Measurements from ENCODE around the gene KCMF1.

The KCMF1 gene

GRCh38 chr2:84939426-84940087 is 31.4 kb upstream of the KCMF1 start:
- no peaks in the 10 kb centered on the region for H3K9me3 ChIP-seq (replicated peaks in 1 of 2; ENCODE audit: control insufficient read depth in 2 of 2, insufficient read depth in 1 of 2, low read depth in 1 of 2, low read length in 2 of 2)
- WGBS, 2 donors (ENCODE audit: extremely low coverage in 2 of 2, insufficient read length in 2 of 2, insufficient replicate concordance in 1 of 2), result no CpG with 5 or more reads among the region's 9 CpGs

GRCh38 chr2:84940088-84940470 is 30.9 kb upstream of the KCMF1 start:
- H3K79me1 ChIP-seq (ENCODE audit: low read depth, low read length), result no peaks in the 10 kb centered on the region
- no peak overlapping the region for H2BK5ac ChIP-seq (ENCODE audit: low read length)
- no peak overlapping the region for H3K4me2 ChIP-seq (ENCODE audit: insufficient read depth, low read length, poor library complexity, severe bottlenecking)
- H3K18ac ChIP-seq (ENCODE audit: low read length), result no peak overlapping the region
- H3K23ac ChIP-seq (ENCODE audit: low read depth, low read length, poor library complexity), result no peak overlapping the region
- no peaks in the 10 kb centered on the region for H3K27me3 ChIP-seq (ENCODE audit: control insufficient read depth in 3 of 3, insufficient read depth in 3 of 3, low read depth in 1 of 3, low read length in 3 of 3)
- no peak overlapping the region for H4K91ac ChIP-seq (ENCODE audit: low read depth, low read length, poor library complexity)
- H3K14ac ChIP-seq (ENCODE audit: low read length), result no peak overlapping the region
- H2BK120ac ChIP-seq (ENCODE audit: low read depth, low read length), result no peak overlapping the region
- H3K9ac ChIP-seq (ENCODE audit: low read depth, low read length, poor library complexity), result no peak overlapping the region
- H3K4me3 ChIP-seq (ENCODE audit: low read length in 2 of 2), result no peak overlapping the region
- no peak overlapping the region for H2BK15ac ChIP-seq (ENCODE audit: low read length)
- no CpG with 5 or more reads among the region's 3 CpGs for WGBS, 2 donors (ENCODE audit: extremely low coverage in 2 of 2, insufficient read length in 2 of 2, insufficient replicate concordance in 1 of 2)
- H4K8ac ChIP-seq (ENCODE audit: low read depth, low read length), result no peak overlapping the region
- H3K36me3 ChIP-seq (replicated peaks in 1 of 2; ENCODE audit: control insufficient read depth in 2 of 2, insufficient read depth in 2 of 2, low read length in 2 of 2), result no peaks in the 10 kb centered on the region
- H3K4me1 ChIP-seq (ENCODE audit: control insufficient read depth in 2 of 2, insufficient read depth in 1 of 2, low read depth in 1 of 2, low read length in 2 of 2), result peaks cover 0 to 3% of the 10 kb centered on the region in 2 donors
- H2AFZ ChIP-seq (ENCODE audit: low read length), result no peak overlapping the region
- no peaks in the 10 kb centered on the region for H3K9me3 ChIP-seq (replicated peaks in 1 of 2; ENCODE audit: control insufficient read depth in 2 of 2, insufficient read depth in 1 of 2, low read depth in 1 of 2, low read length in 2 of 2)
- H2BK12ac ChIP-seq (ENCODE audit: low read length), result no peak overlapping the region
- H3K4ac ChIP-seq (ENCODE audit: low read length), result no peak overlapping the region
- no peak overlapping the region for H3K27ac ChIP-seq (replicated peaks; ENCODE audit: low read length)
- no peak for DNase-seq (ENCODE audit: low spot score)
- H2AK5ac ChIP-seq (ENCODE audit: low read depth, low read length), result no peak overlapping the region

More at GRCh38 chr2:84939426-84940087, 31.4 kb upstream of the KCMF1 start:
- Histone ChIP-seq H3K23ac (ENCODE audit: low read depth, low read length, poor library complexity) (no peak overlapping the region), H4K8ac (ENCODE audit: low read depth, low read length) (no peak overlapping the region), H2AK5ac (ENCODE audit: low read depth, low read length) (no peak overlapping the region), H3K4me2 (ENCODE audit: insufficient read depth, low read length, poor library complexity, severe bottlenecking) (no peak overlapping the region), H2AFZ (ENCODE audit: low read length) (no peak overlapping the region), H3K9ac (ENCODE audit: low read depth, low read length, poor library complexity) (no peak overlapping the region), H2BK5ac (ENCODE audit: low read length) (no peak overlapping the region), H3K27me3 (ENCODE audit: control insufficient read depth in 3 of 3, insufficient read depth in 3 of 3, low read depth in 1 of 3, low read length in 3 of 3) (no peaks in the 10 kb centered on the region), H3K18ac (ENCODE audit: low read length) (no peak overlapping the region), H3K4me3 (ENCODE audit: low read length in 2 of 2) (no peak overlapping the region), H2BK12ac (ENCODE audit: low read length) (no peak overlapping the region), H3K4me1 (ENCODE audit: control insufficient read depth in 2 of 2, insufficient read depth in 1 of 2, low read depth in 1 of 2, low read length in 2 of 2) (peaks cover 0 to 3% of the 10 kb centered on the region in 2 donors), H3K27ac (replicated peaks; ENCODE audit: low read length) (no peak overlapping the region), H3K4ac (ENCODE audit: low read length) (no peak overlapping the region), H3K14ac (ENCODE audit: low read length) (no peak overlapping the region), H2BK120ac (ENCODE audit: low read depth, low read length) (no peak overlapping the region), H3K79me1 (ENCODE audit: low read depth, low read length) (no peaks in the 10 kb centered on the region), H2BK15ac (ENCODE audit: low read length) (no peak overlapping the region), H4K91ac (ENCODE audit: low read depth, low read length, poor library complexity) (no peak overlapping the region), H3K36me3 (replicated peaks in 1 of 2; ENCODE audit: control insufficient read depth in 2 of 2, insufficient read depth in 2 of 2, low read length in 2 of 2) (no peaks in the 10 kb centered on the region)
- DNase-seq (ENCODE audit: low spot score), result no peak

GRCh38 chr2:84940831-84941412 is 30.0 kb upstream of the KCMF1 start:
- DNase-seq (ENCODE audit: low spot score), result no peak
- H2BK5ac ChIP-seq (ENCODE audit: low read length), result no peak overlapping the region
- H3K4me1 ChIP-seq (ENCODE audit: control insufficient read depth in 2 of 2, insufficient read depth in 1 of 2, low read depth in 1 of 2, low read length in 2 of 2), result peaks cover 0 to 3% of the 10 kb centered on the region in 2 donors
- no peak overlapping the region for H3K9ac ChIP-seq (ENCODE audit: low read depth, low read length, poor library complexity)
- H3K4me2 ChIP-seq (ENCODE audit: insufficient read depth, low read length, poor library complexity, severe bottlenecking), result no peak overlapping the region
- H2AK5ac ChIP-seq (ENCODE audit: low read depth, low read length), result no peak overlapping the region
- H3K79me1 ChIP-seq (ENCODE audit: low read depth, low read length), result no peaks in the 10 kb centered on the region
- H3K9me3 ChIP-seq (replicated peaks in 1 of 2; ENCODE audit: control insufficient read depth in 2 of 2, insufficient read depth in 1 of 2, low read depth in 1 of 2, low read length in 2 of 2), result no peaks in the 10 kb centered on the region
- no peaks in the 10 kb centered on the region for H3K36me3 ChIP-seq (replicated peaks in 1 of 2; ENCODE audit: control insufficient read depth in 2 of 2, insufficient read depth in 2 of 2, low read length in 2 of 2)
- H3K4ac ChIP-seq (ENCODE audit: low read length), result no peak overlapping the region
- H2BK120ac ChIP-seq (ENCODE audit: low read depth, low read length), result no peak overlapping the region
- H4K8ac ChIP-seq (ENCODE audit: low read depth, low read length), result no peak overlapping the region
- H2AFZ ChIP-seq (ENCODE audit: low read length), result no peak overlapping the region
- H3K23ac ChIP-seq (ENCODE audit: low read depth, low read length, poor library complexity), result no peak overlapping the region
- no peak overlapping the region for H3K14ac ChIP-seq (ENCODE audit: low read length)
- H2BK12ac ChIP-seq (ENCODE audit: low read length), result no peak overlapping the region
- no peaks in the 10 kb centered on the region for H3K27me3 ChIP-seq (ENCODE audit: control insufficient read depth in 3 of 3, insufficient read depth in 3 of 3, low read depth in 1 of 3, low read length in 3 of 3)
- no peak overlapping the region for H3K4me3 ChIP-seq (ENCODE audit: low read length in 2 of 2)
- H2BK15ac ChIP-seq (ENCODE audit: low read length), result no peak overlapping the region
- H4K91ac ChIP-seq (ENCODE audit: low read depth, low read length, poor library complexity), result no peak overlapping the region
- WGBS, 2 donors (ENCODE audit: extremely low coverage in 2 of 2, insufficient read length in 2 of 2, insufficient replicate concordance in 1 of 2), result no CpG with 5 or more reads among the region's 3 CpGs
- no peak overlapping the region for H3K27ac ChIP-seq (replicated peaks; ENCODE audit: low read length)
- no peak overlapping the region for H3K18ac ChIP-seq (ENCODE audit: low read length)

- Histone ChIP-seq H3K18ac (ENCODE audit: low read length) (no peak overlapping the region), H3K14ac (ENCODE audit: low read length) (no peak overlapping the region), H3K36me3 (replicated peaks in 1 of 2; ENCODE audit: control insufficient read depth in 2 of 2, insufficient read depth in 2 of 2, low read length in 2 of 2) (no peaks in the 10 kb centered on the region), H3K23ac (ENCODE audit: low read depth, low read length, poor library complexity) (no peak overlapping the region), H2AK5ac (ENCODE audit: low read depth, low read length) (no peak overlapping the region), H4K91ac (ENCODE audit: low read depth, low read length, poor library complexity) (no peak overlapping the region), H3K27ac (replicated peaks; ENCODE audit: low read length) (no peak overlapping the region), H2BK120ac (ENCODE audit: low read depth, low read length) (no peak overlapping the region), H3K4ac (ENCODE audit: low read length) (no peak overlapping the region), H3K9ac (ENCODE audit: low read depth, low read length, poor library complexity) (no peak overlapping the region), H4K8ac (ENCODE audit: low read depth, low read length) (no peak overlapping the region), H3K9me3 (replicated peaks in 1 of 2; ENCODE audit: control insufficient read depth in 2 of 2, insufficient read depth in 1 of 2, low read depth in 1 of 2, low read length in 2 of 2) (no peaks in the 10 kb centered on the region), H3K4me2 (ENCODE audit: insufficient read depth, low read length, poor library complexity, severe bottlenecking) (no peak overlapping the region), H3K27me3 (ENCODE audit: control insufficient read depth in 3 of 3, insufficient read depth in 3 of 3, low read depth in 1 of 3, low read length in 3 of 3) (no peaks in the 10 kb centered on the region), H2AFZ (ENCODE audit: low read length) (no peak overlapping the region), H2BK5ac (ENCODE audit: low read length) (no peak overlapping the region), H2BK12ac (ENCODE audit: low read length) (no peak overlapping the region), H3K4me1 (ENCODE audit: control insufficient read depth in 2 of 2, insufficient read depth in 1 of 2, low read depth in 1 of 2, low read length in 2 of 2) (peaks cover 0 to 7% of the 10 kb centered on the region in 2 donors), H3K4me3 (ENCODE audit: low read length in 2 of 2) (no peak overlapping the region), H3K79me1 (ENCODE audit: low read depth, low read length) (no peaks in the 10 kb centered on the region), H2BK15ac (ENCODE audit: low read length) (no peak overlapping the region)
- no peak for DNase-seq (ENCODE audit: low spot score)
- no CpG with 5 or more reads among the region's 2 CpGs for WGBS, 2 donors (ENCODE audit: extremely low coverage in 2 of 2, insufficient read length in 2 of 2, insufficient replicate concordance in 1 of 2)
Measured at GRCh38 chr2:84942166-84942565, 28.8 kb upstream of the KCMF1 start.

Measured in neuronal stem cell (in vitro differentiated cells).